GM12801 (cell line): ENCODE results near the gene CD300LD.

Experiments used
- CTCF ChIP-seq: IDR thresholded peaks from one replicate; pipeline ENCODE4 v1.5.1; 2011; ENCODE audit warnings: control low read depth; ENCODE audit not compliant: insufficient read length; ENCODE audit errors: extremely low read depth

CD300LD gene

GRCh38 chr17:74604200-74604599 is 12.1 kb upstream of the CD300LD start:
- TF ChIP-seq CTCF, result no peak

- TF ChIP-seq CTCF, result no peak
These were observed 11.7 kb upstream of the CD300LD start for GRCh38 chr17:74603746-74604145.

GRCh38 chr17:74603037-74603635 is 11.1 kb upstream of the CD300LD start:
- no peak for TF ChIP-seq CTCF

GRCh38 chr17:74601944-74602572 is 10.0 kb upstream of the CD300LD start:
- TF ChIP-seq CTCF, result no peak

GRCh38 chr17:74599448-74599939 is 7.4 kb upstream of the CD300LD start:
- no peak for TF ChIP-seq CTCF

GRCh38 chr17:74599023-74599399 is 6.9 kb upstream of the CD300LD start:
- no peak for TF ChIP-seq CTCF

- no peak for TF ChIP-seq CTCF
These were observed 6.4 kb upstream of the CD300LD start for GRCh38 chr17:74598346-74599022.
